DOHH2 (cell line): ENCODE data around the gene BBX.

Experiments used
- H3F3A ChIP-seq: fragments of 200-600 bp; sonication (generic), shearing (Covaris generic); 2 replicates; pipeline ENCODE4 v1.6.0; 2016; ENCODE audit warnings: antibody characterized with exemption, mild to moderate bottlenecking; ENCODE audit not compliant: control insufficient read depth, insufficient read depth
- H3K27ac ChIP-seq: fragments of 200-600 bp; sonication (generic); 2 replicates; pipeline ENCODE4 v1.5.1; 2014; ENCODE audit warnings: low read depth, mild to moderate bottlenecking, low read length, moderate library complexity
- H3K27me3 ChIP-seq: fragments of 200-600 bp; sonication (generic); 2 replicates; pipeline ENCODE4 v1.6.1; 2014; ENCODE audit warnings: mild to moderate bottlenecking, low read length, mixed read lengths; ENCODE audit not compliant: control insufficient read depth
- H3K36me3 ChIP-seq: fragments of 200-600 bp; sonication (generic); 2 replicates; pipeline ENCODE4 v1.6.1; 2014; ENCODE audit warnings: mild to moderate bottlenecking, low read length, moderate library complexity, mixed read lengths; ENCODE audit not compliant: control insufficient read depth
- H3K4me1 ChIP-seq: fragments of 200-600 bp; sonication (generic); 2 replicates; pipeline ENCODE4 v1.6.1; 2014; ENCODE audit warnings: mild to moderate bottlenecking, low read length, mixed read lengths; ENCODE audit not compliant: control insufficient read depth
- H3K4me2 ChIP-seq: fragments of 200-600 bp; sonication (generic); 2 replicates; pipeline ENCODE4 v1.6.0; 2014; ENCODE audit warnings: mild to moderate bottlenecking, low read length, moderate library complexity
- H3K4me3 ChIP-seq: fragments of 200-600 bp; sonication (generic); 2 replicates; pipeline ENCODE4 v1.5.1; 2014; ENCODE audit warnings: mild to moderate bottlenecking, low read length, mixed read lengths
- H3K79me2 ChIP-seq: fragments of 200-600 bp; sonication (generic); 2 replicates; pipeline ENCODE4 v1.6.1; 2014; ENCODE audit warnings: mild to moderate bottlenecking, low read length, mixed read lengths; ENCODE audit not compliant: control insufficient read depth
- H3K9me2 ChIP-seq: fragments of 200-600 bp; sonication (generic); replicated peaks from 2 replicates; pipeline ENCODE4 v1.6.1; 2014; ENCODE audit warnings: mild to moderate bottlenecking, low read length, mixed read lengths; ENCODE audit not compliant: control insufficient read depth
- H3K9me3 ChIP-seq: fragments of 200-600 bp; sonication (generic); 2 replicates; pipeline ENCODE4 v1.6.1; 2014; ENCODE audit warnings: antibody characterized with exemption, low read length, mixed read lengths; ENCODE audit not compliant: control insufficient read depth, insufficient read depth
- H4K20me1 ChIP-seq: fragments of 200-600 bp; sonication (generic); 2 replicates; pipeline ENCODE4 v1.6.0; 2014; ENCODE audit warnings: low read depth, mild to moderate bottlenecking, antibody characterized with exemption, low read length, moderate library complexity; ENCODE audit not compliant: control insufficient read depth, insufficient read depth
- EZH2phosphoT487 ChIP-seq: fragments of 200-600 bp; sonication (generic); IDR thresholded peaks from 2 replicates; pipeline ENCODE4 v1.6.1; 2017; ENCODE audit warnings: borderline replicate concordance, mild to moderate bottlenecking, antibody characterized with exemption, low read length, moderate library complexity, mixed read lengths
- TF ChIP-seq, protein P1 (sequence below): fragments of 200-600 bp; sonication (generic); IDR thresholded peaks from one replicate; pipeline ENCODE4 v1.5.1; 2014; ENCODE audit warnings: antibody characterized with exemption, mild to moderate bottlenecking, low read depth, low read length; ENCODE audit not compliant: poor library complexity, severe bottlenecking

BBX gene

DNA sequence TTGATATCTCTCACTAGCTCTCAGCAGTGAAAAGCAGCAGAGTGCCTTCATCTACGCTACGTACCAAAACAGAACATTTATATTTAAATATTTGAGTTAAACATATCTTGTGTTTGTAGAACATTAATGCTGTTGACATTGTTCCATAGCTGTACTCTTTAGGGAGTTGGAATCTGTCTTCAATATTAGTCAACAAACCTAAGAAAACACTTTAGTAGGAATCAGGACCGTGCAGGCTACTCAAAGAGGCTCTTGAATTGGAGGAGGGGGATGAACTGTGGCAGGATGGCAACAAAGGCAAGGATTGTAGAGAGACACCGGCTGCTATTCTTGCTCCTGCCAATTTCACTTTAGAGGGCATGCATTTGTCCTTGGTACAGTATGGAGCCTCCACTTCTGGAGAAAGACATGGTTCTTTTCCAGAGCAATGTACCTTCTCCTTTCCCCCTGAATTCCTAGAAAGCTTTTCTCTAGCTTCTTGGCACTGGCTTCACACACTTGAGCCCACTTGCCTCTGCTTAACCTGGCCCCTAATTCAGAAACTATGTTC is 302.1 kb downstream of the BBX start:
- no peaks in the 10 kb centered on the region for H3K79me2 ChIP-seq
- H3F3A ChIP-seq, result no peaks in the 10 kb centered on the region
- no peaks in the 10 kb centered on the region for H3K9me3 ChIP-seq
- H3K9me2 ChIP-seq, result no peaks in the 10 kb centered on the region
- H4K20me1 ChIP-seq, result no peaks in the 10 kb centered on the region
- no peak overlapping the region for H3K4me2 ChIP-seq
- TF ChIP-seq, protein P1, sequence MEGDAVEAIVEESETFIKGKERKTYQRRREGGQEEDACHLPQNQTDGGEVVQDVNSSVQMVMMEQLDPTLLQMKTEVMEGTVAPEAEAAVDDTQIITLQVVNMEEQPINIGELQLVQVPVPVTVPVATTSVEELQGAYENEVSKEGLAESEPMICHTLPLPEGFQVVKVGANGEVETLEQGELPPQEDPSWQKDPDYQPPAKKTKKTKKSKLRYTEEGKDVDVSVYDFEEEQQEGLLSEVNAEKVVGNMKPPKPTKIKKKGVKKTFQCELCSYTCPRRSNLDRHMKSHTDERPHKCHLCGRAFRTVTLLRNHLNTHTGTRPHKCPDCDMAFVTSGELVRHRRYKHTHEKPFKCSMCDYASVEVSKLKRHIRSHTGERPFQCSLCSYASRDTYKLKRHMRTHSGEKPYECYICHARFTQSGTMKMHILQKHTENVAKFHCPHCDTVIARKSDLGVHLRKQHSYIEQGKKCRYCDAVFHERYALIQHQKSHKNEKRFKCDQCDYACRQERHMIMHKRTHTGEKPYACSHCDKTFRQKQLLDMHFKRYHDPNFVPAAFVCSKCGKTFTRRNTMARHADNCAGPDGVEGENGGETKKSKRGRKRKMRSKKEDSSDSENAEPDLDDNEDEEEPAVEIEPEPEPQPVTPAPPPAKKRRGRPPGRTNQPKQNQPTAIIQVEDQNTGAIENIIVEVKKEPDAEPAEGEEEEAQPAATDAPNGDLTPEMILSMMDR, result no peak
- no peak for TF ChIP-seq EZH2phosphoT487
- H3K27me3 ChIP-seq, result 0 out of 2 replicates have a peak, but pooled peaks cover 2% of the 10 kb centered on the region
- H3K36me3 ChIP-seq, result no peaks in the 10 kb centered on the region
- H3K4me3 ChIP-seq, result no peak overlapping the region
- no peaks in the 10 kb centered on the region for H3K4me1 ChIP-seq
- no peak overlapping the region for H3K27ac ChIP-seq

DNA sequence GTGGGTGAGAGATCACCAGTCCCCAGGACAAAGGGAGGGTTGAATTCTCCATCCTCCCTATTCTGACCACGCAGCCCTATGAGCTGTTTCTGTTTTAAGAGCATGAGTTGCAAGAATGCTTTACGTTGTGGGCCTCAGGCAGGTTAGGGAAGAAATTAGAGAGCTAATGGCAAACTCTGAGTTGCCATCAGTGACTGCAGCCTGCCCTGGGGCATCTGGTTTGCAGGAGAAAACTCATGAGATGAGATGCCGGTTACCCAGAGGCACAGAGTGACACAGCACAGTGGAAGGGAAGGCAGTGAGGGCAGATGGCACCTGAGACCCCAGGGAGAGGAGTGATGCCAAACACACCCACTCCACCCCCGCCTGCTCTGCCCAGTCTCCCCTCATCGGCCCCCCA is 302.8 kb downstream of the BBX start:
- no peak overlapping the region for H3K4me3 ChIP-seq
- H3K4me1 ChIP-seq, result no peaks in the 10 kb centered on the region
- no peak overlapping the region for H3K27ac ChIP-seq
- no peak overlapping the region for H3K4me2 ChIP-seq
- no peaks in the 10 kb centered on the region for H3K79me2 ChIP-seq
- H3K27me3 ChIP-seq, result 0 out of 2 replicates have a peak, but pooled peaks cover 2% of the 10 kb centered on the region
- no peaks in the 10 kb centered on the region for H3K36me3 ChIP-seq
- H4K20me1 ChIP-seq, result no peaks in the 10 kb centered on the region
- H3K9me3 ChIP-seq, result no peaks in the 10 kb centered on the region
- H3K9me2 ChIP-seq, result no peaks in the 10 kb centered on the region
- no peaks in the 10 kb centered on the region for H3F3A ChIP-seq
- no peak for TF ChIP-seq EZH2phosphoT487
- TF ChIP-seq, protein P1, result no peak

DNA sequence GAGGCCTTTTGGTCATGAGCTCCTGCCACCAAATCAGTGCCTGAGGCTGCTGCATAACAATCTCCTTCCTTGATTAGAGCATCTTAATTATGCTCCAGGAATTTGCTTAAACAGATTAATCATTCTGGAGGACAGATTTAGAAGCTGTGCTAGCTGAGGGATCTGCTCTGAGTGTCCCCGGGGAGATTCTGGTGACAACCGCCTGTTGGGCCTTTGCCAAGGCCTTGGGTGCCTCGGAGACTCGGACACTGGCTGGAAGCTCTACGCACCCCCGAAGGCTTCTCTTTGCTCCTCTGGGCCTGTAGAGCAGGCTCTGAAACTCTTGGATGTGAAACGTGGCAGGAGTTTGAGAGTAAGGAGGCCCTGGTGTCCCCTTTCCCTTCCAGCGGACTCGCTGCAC is 304.0 kb downstream of the BBX start:
- TF ChIP-seq, protein P1, result no peak
- no peak for TF ChIP-seq EZH2phosphoT487
- no peaks in the 10 kb centered on the region for H3K9me3 ChIP-seq

More for the DNA sequence above, 304.0 kb downstream of the BBX start:
- no peak overlapping the region for H3K4me2 ChIP-seq
- no peak overlapping the region for H3K27ac ChIP-seq
- no peaks in the 10 kb centered on the region for H3K36me3 ChIP-seq
- H3K9me2 ChIP-seq, result no peaks in the 10 kb centered on the region
- no peaks in the 10 kb centered on the region for H3K4me1 ChIP-seq
- H3K27me3 ChIP-seq, result 0 out of 2 replicates have a peak, but pooled peaks cover 2% of the 10 kb centered on the region
- H3F3A ChIP-seq, result no peaks in the 10 kb centered on the region
- no peaks in the 10 kb centered on the region for H4K20me1 ChIP-seq
- H3K4me3 ChIP-seq, result no peak overlapping the region
- no peaks in the 10 kb centered on the region for H3K79me2 ChIP-seq
